Fibroblast of lung (primary cell): ENCODE data around the gene METRNL.

ENCODE experiments used
- CTCF ChIP-seq, 2 donors: IDR thresholded peaks in 1 of 2; conservative IDR thresholded peaks in 1 of 2; 1 replicate in 1 of 2; 2 replicates in 1 of 2; pipeline ENCODE4 v1.5.1; 2011 to 2012; ENCODE audit warnings: low read length in 2 of 2, control low read depth in 1 of 2, inconsistent platforms in 1 of 2, low read depth in 1 of 2, mild to moderate bottlenecking in 1 of 2
- EZH2 ChIP-seq: IDR thresholded peaks from 2 replicates; pipeline ENCODE4 v1.5.1; 2012; ENCODE audit warnings: low read length, control low read depth, mild to moderate bottlenecking; ENCODE audit errors: missing control alignments

DNA sequence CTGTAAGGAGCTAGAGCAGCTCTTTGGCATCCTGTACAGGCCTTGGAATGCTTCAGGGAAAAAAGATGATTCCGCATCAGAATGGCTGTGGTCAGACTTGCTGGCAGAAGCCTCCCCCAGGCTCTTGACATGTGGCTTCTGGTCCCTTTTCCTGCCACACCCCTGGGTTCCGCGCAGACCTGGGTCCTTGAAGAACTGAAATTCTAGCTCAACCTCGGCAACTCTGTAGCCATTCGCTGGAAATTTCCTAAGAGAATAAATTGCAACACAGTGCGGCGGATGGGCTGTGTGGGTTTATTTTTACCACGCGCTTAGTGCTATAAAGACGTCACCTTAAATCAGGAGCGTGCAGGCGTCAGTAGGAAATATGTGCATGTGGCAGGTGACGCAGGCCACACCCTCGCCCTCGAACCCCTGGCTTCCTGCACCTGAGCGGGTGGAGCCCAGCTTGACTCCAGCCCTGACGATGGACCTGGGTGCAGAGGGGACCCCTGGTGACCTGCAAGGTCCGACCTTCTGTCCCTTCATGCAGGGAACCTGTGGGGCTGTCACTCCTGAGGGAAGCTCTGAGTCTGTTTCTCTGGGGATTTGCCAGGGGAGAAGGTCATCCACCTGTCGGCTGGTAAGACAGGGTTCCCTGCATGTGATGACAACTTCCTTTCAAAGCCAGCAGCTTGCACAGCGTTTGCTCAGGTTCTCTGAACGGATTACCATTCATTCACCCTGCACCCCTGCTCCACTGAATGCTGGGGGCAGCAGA is 46.3 kb downstream of the METRNL start:
- TF ChIP-seq CTCF (conservative IDR thresholded peaks at IDR 0.05 in 1 of 2, IDR thresholded peaks at IDR 0.05 in 1 of 2; ENCODE audit: low read depth in 1 of 2, low read length in 2 of 2): no peak
- TF ChIP-seq EZH2: no peak
